Measurements from ENCODE around the gene DVL1. TPM values are rescaled to one million over a fixed set of nuclear protein-coding genes. Genes with fewer than 3 reads are reported as not detected.

The DVL1 gene
- total and polyA plus RNA-seq, 2 of the 13 experiments (the other 11 are each of a cell fraction or from before 2014, with no cell fraction given), result 30.8 to 60.4 TPM

GRCh38 chr1:1335283-1335682, 13.9 kb downstream of the DVL1 start (continued):
- peak; percentile 11; the same call in 1 of the 2 replicates for TF ChIP-seq MYC (CRISPR knock-in tag; IDR thresholded peaks at IDR 0.05; ENCODE audit: borderline replicate concordance)
- TF ChIP-seq, protein P1, sequence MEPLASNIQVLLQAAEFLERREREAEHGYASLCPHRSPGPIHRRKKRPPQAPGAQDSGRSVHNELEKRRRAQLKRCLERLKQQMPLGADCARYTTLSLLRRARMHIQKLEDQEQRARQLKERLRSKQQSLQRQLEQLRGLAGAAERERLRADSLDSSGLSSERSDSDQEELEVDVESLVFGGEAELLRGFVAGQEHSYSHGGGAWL (CRISPR knock-in tag; IDR thresholded peaks at IDR 0.05), result no peak
- no peak for TF ChIP-seq ZMYM4 (CRISPR knock-in tag; IDR thresholded peaks at IDR 0.05)
- no peak for TF ChIP-seq JUN (CRISPR knock-in tag; IDR thresholded peaks at IDR 0.05)
- TF ChIP-seq ZNF709 (CRISPR knock-in tag; IDR thresholded peaks at IDR 0.05), result no peak
- TF ChIP-seq MLX (CRISPR knock-in tag; IDR thresholded peaks at IDR 0.05), result no peak
- TF ChIP-seq RAD51 (IDR thresholded peaks at IDR 0.05; ENCODE audit: borderline replicate concordance), result no peak
- TF ChIP-seq ZBTB8A (CRISPR knock-in tag; IDR thresholded peaks at IDR 0.05; ENCODE audit: borderline replicate concordance, low read depth), result no peak
- no peak for TF ChIP-seq ZNF335 (CRISPR knock-in tag; IDR thresholded peaks at IDR 0.05)
- no peak for TF ChIP-seq SNAPC4 (CRISPR knock-in tag; IDR thresholded peaks at IDR 0.05)
- TF ChIP-seq GLMP (CRISPR knock-in tag; IDR thresholded peaks at IDR 0.05; ENCODE audit: borderline replicate concordance), result no peak
- TF ChIP-seq, protein P2, sequence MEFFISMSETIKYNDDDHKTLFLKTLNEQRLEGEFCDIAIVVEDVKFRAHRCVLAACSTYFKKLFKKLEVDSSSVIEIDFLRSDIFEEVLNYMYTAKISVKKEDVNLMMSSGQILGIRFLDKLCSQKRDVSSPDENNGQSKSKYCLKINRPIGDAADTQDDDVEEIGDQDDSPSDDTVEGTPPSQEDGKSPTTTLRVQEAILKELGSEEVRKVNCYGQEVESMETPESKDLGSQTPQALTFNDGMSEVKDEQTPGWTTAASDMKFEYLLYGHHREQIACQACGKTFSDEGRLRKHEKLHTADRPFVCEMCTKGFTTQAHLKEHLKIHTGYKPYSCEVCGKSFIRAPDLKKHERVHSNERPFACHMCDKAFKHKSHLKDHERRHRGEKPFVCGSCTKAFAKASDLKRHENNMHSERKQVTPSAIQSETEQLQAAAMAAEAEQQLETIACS (CRISPR knock-in tag; IDR thresholded peaks at IDR 0.05), result no peak
- peak; percentile 2; the same call in 1 of the 2 replicates for TF ChIP-seq RBFOX2 (IDR thresholded peaks at IDR 0.05; ENCODE audit: low read depth, low read length)

All from HepG2 (cell line).